ENCODE measurements around the gene PLEKHM2. TPM values are rescaled to one million over a fixed set of nuclear protein-coding genes. Genes with fewer than 3 reads are reported as not detected.

PLEKHM2 gene
- total and polyA plus RNA-seq, 4 donors, result 32.5 to 79.2 (median 63.1) TPM

DNA sequence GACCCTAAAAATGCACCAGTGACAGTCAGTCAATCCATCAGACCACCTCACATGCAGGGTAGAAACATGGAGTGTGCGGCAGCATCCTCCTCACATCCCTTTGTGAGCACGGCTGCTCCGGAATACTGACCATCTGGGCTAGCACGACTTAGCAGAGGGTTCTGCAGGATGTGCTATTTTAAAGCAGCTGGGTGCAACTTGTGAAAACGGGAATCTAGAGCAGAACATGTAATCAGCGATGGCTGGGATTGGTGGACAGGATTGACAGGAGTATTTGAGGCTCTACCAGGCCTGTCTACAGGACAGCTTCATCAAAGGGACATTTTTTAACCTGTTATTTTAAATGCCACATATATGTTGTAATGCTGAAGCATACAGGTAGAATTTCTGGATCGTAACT is 16.8 kb upstream of the PLEKHM2 start:
- no peak overlapping the region for H3K4me3 ChIP-seq
- no peak for ATAC-seq (ENCODE audit: insufficient read depth, low FRiP score)
- H3K36me3 ChIP-seq (ENCODE audit: control insufficient read depth in 4 of 4, insufficient read depth in 4 of 4, low read length in 4 of 4), result peaks cover 0 to under 1% (median 0%) of the 10 kb centered on the region in 4 donors
- H3K27me3 ChIP-seq (ENCODE audit: control insufficient read depth in 3 of 3, insufficient read depth in 3 of 3, low read length in 2 of 3), result no peaks in the 10 kb centered on the region
- 86 to 93% methylated on average over 7 of the region's 7 CpGs for WGBS, 2 donors
- H3K4me1 ChIP-seq (ENCODE audit: control insufficient read depth in 5 of 5, insufficient read depth in 5 of 5, low read length in 5 of 5), result peaks cover 0 to 7% (median 3%) of the 10 kb centered on the region in 5 donors
- no peaks in the 10 kb centered on the region for H3K9me3 ChIP-seq (ENCODE audit: control insufficient read depth in 4 of 4, insufficient read depth in 3 of 4, low read length in 3 of 4)
- DNase-seq, result no peak
- TF ChIP-seq, protein P1, sequence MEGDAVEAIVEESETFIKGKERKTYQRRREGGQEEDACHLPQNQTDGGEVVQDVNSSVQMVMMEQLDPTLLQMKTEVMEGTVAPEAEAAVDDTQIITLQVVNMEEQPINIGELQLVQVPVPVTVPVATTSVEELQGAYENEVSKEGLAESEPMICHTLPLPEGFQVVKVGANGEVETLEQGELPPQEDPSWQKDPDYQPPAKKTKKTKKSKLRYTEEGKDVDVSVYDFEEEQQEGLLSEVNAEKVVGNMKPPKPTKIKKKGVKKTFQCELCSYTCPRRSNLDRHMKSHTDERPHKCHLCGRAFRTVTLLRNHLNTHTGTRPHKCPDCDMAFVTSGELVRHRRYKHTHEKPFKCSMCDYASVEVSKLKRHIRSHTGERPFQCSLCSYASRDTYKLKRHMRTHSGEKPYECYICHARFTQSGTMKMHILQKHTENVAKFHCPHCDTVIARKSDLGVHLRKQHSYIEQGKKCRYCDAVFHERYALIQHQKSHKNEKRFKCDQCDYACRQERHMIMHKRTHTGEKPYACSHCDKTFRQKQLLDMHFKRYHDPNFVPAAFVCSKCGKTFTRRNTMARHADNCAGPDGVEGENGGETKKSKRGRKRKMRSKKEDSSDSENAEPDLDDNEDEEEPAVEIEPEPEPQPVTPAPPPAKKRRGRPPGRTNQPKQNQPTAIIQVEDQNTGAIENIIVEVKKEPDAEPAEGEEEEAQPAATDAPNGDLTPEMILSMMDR (IDR thresholded peaks at IDR 0.05; ENCODE audit: control extremely low read depth, extremely low read depth), result no peak
- no peak overlapping the region for H3K27ac ChIP-seq (ENCODE audit: low read depth in 1 of 2, low read length in 1 of 2)
- no peak overlapping the region for H3K9ac ChIP-seq (ENCODE audit: insufficient read depth in 1 of 2, low read length in 2 of 2)

- DNase-seq, result no peak
- H3K9me3 ChIP-seq (ENCODE audit: control insufficient read depth in 4 of 4, insufficient read depth in 3 of 4, low read length in 3 of 4), result no peaks in the 10 kb centered on the region
- H3K27me3 ChIP-seq (ENCODE audit: control insufficient read depth in 3 of 3, insufficient read depth in 3 of 3, low read length in 2 of 3), result no peaks in the 10 kb centered on the region
- no peak for ATAC-seq (ENCODE audit: insufficient read depth, low FRiP score)
- no peak overlapping the region for H3K4me3 ChIP-seq
- TF ChIP-seq, protein P1 (IDR thresholded peaks at IDR 0.05; ENCODE audit: control extremely low read depth, extremely low read depth), result no peak
- peaks cover 0 to 7% (median 0%) of the 10 kb centered on the region in 5 donors for H3K4me1 ChIP-seq (ENCODE audit: control insufficient read depth in 5 of 5, insufficient read depth in 5 of 5, low read length in 5 of 5)
- no peak overlapping the region for H3K27ac ChIP-seq (ENCODE audit: low read depth in 1 of 2, low read length in 1 of 2)
- no peaks in the 10 kb centered on the region for H3K36me3 ChIP-seq (ENCODE audit: control insufficient read depth in 4 of 4, insufficient read depth in 4 of 4, low read length in 4 of 4)
- H3K9ac ChIP-seq (ENCODE audit: insufficient read depth in 1 of 2, low read length in 2 of 2), result no peak overlapping the region
- 71 to 85% methylated on average over 5 of the region's 5 CpGs for WGBS, 2 donors
Measured at GRCh38 chr1:15668089-15668754, 15.9 kb upstream of the PLEKHM2 start.

DNA sequence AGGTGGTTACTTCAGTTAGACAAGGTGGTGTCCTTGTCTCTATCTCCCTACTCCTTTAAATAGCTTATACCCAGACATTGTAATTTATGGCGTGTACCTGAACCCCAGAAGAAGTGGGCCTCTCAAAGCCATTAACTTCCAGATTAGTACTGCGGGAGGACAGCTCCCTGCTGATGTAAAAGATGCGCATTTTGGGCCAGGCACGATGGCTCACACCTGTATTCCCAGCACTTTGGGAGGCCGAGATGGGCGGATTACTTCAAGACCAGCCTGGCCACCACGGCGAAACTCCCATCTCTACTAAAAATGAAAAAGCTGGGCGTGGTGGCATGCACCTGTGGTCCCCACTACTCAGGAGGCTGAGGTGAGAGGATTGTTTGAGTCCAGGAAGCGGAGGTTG is 15.0 kb upstream of the PLEKHM2 start:
- ATAC-seq (ENCODE audit: insufficient read depth, low FRiP score), result no peak
- whole genome bisulfite sequencing, 2 donors, result 91% methylated on average over 10 of the region's 10 CpGs
- Histone ChIP-seq H3K27ac (ENCODE audit: low read depth in 1 of 2, low read length in 1 of 2) (no peak overlapping the region), H3K4me3 (no peak overlapping the region), H3K9ac (ENCODE audit: insufficient read depth in 1 of 2, low read length in 2 of 2) (no peak overlapping the region), H3K4me1 (ENCODE audit: control insufficient read depth in 5 of 5, insufficient read depth in 5 of 5, low read length in 5 of 5) (peaks cover 0 to 7% (median 0%) of the 10 kb centered on the region in 5 donors), H3K36me3 (ENCODE audit: control insufficient read depth in 4 of 4, insufficient read depth in 4 of 4, low read length in 4 of 4) (no peaks in the 10 kb centered on the region), H3K9me3 (ENCODE audit: control insufficient read depth in 4 of 4, insufficient read depth in 3 of 4, low read length in 3 of 4) (no peaks in the 10 kb centered on the region), H3K27me3 (ENCODE audit: control insufficient read depth in 3 of 3, insufficient read depth in 3 of 3, low read length in 2 of 3) (no peaks in the 10 kb centered on the region)
- no peak for DNase-seq
- TF ChIP-seq, protein P1 (IDR thresholded peaks at IDR 0.05; ENCODE audit: control extremely low read depth, extremely low read depth), result no peak

- no peak for ATAC-seq (ENCODE audit: insufficient read depth, low FRiP score)
Measured at GRCh38 chr1:15669864-15670263, 14.3 kb upstream of the PLEKHM2 start.

More at GRCh38 chr1:15669864-15670263, 14.3 kb upstream of the PLEKHM2 start:
- DNase-seq, result no peak
- Histone ChIP-seq H3K36me3 (ENCODE audit: control insufficient read depth in 4 of 4, insufficient read depth in 4 of 4, low read length in 4 of 4) (no peaks in the 10 kb centered on the region), H3K4me1 (ENCODE audit: control insufficient read depth in 5 of 5, insufficient read depth in 5 of 5, low read length in 5 of 5) (peaks cover 0 to 7% (median 0%) of the 10 kb centered on the region in 5 donors), H3K9ac (ENCODE audit: insufficient read depth in 1 of 2, low read length in 2 of 2) (no peak overlapping the region), H3K4me3 (no peak overlapping the region), H3K9me3 (ENCODE audit: control insufficient read depth in 4 of 4, insufficient read depth in 3 of 4, low read length in 3 of 4) (no peaks in the 10 kb centered on the region), H3K27ac (ENCODE audit: low read depth in 1 of 2, low read length in 1 of 2) (no peak overlapping the region), H3K27me3 (ENCODE audit: control insufficient read depth in 3 of 3, insufficient read depth in 3 of 3, low read length in 2 of 3) (no peaks in the 10 kb centered on the region)
- 64 to 67% methylated on average over 4 of the region's 4 CpGs for WGBS, 2 donors
- TF ChIP-seq, protein P1 (IDR thresholded peaks at IDR 0.05; ENCODE audit: control extremely low read depth, extremely low read depth), result no peak
